ENCODE results near the gene EHMT2.

The EHMT2 gene

DNA sequence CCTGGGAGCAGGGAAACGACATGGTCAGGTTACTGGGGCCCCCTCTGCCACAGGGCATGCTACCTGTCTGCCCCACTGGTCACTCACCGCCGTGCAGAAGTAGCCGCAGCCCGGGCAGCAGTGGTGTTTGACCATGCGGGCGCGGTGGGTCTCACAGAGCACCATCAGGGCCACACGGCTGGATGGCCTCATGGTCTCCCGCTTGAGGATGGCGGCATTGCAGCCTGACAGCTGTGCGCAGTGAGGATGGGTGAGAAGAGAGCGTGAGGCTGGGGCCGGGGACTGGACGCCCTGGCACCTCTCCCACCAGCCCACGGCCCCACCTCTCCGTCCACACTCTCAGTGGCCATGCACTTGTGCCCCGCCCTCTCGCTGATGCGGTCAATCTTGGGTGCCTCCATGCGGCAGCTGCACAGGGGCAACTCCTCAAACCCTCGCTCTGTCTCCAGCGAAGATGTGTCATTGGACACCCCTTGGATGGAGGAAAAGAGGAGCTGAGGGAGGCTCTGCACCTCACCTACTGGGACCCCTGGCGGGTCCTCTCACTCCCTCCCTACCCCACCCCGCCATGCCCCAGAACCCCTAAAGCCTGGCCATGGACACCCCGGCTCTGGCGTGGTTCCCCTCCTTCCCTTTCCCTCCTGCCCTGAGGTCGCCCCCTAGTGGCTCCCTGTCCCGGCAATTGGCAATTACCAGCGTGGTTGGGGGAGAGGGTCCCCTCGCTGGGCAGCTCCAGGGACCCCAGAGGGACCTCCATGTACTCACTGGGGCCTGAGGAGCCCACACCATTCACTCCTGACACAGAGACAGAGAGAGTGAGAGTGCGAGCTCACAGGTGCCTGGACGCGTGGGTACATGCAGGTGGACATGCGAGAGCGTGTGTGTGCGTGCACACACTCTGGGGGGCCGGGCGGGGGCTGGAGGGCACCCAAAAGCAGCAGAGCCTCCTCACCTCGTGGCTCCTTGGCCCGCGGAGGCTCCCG, 8.9 kb downstream of the EHMT2 start:
- peak; percentile 72 to 76 for DNase-seq

DNA sequence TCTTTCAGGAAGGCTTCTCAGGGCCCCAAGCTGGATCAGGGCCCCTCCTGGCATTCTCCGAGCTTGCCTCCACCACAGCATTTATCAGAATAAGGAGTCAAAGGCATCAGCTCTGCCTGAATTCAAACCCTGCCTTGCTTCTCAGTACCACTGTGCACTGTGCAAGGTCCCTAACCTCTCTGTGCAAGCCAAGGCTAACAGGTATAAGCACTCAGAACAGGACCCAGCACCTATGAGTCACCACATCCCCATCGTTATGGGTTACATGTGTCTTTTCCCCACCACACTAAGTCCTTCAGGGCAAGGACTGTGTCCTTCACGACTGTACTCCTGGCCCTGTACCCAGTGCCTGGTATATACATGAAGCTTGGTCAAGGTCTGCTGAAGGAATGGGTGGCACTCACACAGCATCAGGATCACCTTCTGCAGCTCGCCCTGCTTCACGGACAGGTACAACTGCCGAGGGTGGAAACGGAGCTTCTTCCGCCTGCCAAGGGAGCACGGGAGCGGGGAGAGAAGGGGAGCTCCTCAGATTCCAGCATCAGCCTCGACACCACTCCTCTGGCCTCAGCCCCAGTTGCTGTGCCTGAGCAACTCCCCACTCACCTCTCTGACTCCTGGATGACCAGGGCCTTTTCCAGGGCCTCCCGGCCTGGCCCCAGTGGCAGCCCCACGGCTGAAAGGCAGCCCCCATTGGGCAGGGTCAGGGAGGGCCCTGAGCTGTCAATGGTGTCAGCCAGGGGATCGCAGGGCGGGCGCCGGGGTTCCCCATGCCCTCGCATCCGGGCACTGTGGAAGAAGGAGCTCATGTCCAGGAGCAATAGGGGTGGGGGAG, 10.1 kb downstream of the EHMT2 start:
- no peak for DNase-seq

DNA sequence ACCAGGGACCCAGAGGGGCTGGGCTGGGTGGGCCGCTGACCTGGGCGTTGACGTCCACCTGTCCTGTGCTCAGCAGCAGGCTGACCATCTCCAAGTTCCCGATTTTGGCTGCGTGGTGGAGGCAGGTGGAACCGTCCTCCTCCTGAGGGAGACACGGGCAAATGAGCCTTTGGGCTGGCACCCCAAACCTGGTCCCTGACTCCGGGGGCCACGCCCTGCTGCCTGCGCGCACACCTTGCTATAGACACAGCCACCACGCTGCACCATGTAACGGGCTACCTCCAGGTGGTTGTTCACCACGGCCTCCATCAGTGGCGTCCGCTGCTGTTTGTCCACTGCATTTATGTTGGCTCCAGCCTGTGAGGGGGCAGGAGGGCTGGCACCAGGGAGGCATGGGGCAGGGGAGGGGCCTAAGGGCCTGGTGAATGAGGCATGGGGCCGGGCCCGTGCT, 10.9 kb downstream of the EHMT2 start:
- no peak for DNase-seq

DNA sequence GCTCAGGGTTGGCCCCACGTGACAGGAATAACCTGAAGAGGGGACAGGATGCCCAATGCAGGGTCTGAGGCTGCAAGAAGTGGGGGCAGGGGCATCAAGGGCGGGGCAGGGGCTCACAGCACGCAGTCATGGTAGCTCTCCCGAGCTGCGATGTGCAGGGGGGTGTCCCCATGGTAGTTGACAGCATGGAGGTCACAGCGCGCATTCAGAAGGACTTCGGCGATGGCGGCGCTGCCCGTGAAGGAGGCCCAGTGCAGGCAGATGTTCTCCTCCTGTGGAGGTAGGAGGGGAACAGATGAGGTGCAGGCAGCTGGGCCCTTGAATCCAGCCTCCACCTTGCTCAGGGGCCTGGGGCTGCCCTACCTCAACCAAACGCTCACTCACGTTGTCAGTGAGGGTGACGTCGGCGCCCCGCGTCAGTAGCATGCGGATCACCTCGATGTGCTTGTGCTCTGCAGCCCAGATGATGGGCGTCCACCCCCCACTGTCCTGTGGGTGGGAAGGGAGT, 12.9 kb downstream of the EHMT2 start:
- DNase-seq, result no peak

DNA sequence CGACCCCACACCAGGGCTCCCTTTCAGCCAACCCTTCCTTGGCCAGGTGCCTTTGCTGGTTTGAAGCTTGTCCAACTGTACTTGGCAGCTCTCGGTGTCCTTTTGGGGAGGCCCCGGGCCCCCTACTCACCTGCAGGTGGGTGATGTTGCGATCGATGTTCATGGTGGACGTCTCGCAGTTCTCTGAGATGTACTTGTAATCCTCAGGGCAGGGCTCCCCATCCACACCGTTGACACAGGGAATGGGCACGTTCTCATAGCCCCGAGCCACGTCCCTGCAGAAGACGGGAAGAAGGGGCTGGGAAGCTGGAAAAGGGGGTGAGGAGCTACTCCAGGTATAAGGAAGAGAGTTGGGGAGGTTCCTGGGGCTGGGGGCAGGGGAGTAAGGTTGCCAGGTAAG, 13.8 kb downstream of the EHMT2 start:
- no peak for DNase-seq

DNA sequence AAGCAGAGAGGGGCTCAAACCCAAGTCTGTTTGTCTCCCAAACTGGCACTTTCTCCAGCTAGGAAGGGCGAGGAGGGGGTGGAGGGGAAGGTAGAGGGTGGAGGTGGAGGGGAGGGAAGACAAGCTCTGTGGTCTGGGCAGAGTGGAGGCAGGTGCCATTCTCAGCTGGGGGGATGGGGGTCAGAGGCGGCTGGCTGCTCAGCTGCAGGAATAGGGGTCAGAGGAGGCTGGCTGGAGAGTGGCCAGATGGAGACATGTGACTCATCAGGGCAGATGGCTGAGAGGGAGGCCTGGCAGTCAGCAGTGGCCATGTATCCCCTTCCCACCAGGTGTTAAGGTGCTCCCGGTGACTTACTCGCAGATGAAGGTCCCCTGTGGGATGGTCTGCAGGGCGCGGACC, 15.2 kb downstream of the EHMT2 start:
- DNase-seq, result no peak

DNA sequence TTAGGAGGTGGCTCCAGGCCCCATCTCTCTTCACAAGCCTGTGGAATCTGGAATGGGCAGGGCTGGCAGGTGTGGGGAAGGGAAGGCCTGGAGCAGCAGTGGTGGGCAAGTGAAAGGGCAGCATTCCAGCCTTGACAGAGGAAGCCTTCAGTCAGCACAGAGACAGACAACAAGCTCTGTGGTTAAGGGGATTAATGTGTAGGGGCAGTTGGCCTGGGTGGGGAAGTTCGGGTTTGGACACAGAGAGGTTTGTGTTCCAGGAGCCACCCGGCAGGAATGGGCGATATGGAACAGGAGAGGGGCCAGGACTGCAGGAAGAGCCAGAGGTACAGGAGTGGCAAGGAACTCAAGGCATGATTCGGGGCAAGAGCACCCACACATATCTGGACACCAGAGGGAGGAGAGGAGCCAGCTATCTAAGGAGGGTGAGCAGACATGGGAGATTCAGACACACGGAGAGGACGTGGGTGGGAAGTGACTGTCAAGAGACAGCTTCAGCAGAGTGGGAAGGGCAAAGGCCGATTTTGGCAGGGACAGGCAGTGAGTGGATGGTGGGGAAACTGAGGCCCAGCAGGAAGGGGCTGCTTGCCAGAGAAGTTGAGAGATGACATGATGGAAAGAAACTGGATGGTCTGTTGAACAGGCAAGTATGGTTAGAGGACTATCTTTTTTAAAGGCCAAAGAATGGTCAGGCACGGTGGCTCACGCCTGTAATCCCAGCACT, 16.2 kb downstream of the EHMT2 start:
- no peak for DNase-seq

DNA sequence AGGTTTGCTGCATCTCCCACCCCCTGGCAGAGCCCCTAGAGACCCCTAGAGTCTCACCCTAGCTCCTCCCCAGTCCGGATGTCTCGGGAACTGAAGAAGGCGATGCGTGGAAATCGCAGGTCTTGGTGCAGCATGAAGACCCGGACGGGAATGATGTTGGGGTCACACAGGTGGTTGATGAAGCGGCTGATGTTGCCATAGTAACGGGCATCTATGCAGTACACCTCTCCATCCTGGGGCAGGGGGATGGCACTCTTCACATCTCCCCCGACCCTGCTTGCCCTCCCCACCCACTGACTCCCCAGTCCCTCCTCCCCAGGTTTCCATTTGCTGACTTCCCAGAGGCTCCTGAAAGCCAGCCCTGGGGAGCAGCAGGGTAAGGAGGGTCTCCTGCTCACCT, 16.9 kb downstream of the EHMT2 start:
- DNase-seq, result no peak

DNA sequence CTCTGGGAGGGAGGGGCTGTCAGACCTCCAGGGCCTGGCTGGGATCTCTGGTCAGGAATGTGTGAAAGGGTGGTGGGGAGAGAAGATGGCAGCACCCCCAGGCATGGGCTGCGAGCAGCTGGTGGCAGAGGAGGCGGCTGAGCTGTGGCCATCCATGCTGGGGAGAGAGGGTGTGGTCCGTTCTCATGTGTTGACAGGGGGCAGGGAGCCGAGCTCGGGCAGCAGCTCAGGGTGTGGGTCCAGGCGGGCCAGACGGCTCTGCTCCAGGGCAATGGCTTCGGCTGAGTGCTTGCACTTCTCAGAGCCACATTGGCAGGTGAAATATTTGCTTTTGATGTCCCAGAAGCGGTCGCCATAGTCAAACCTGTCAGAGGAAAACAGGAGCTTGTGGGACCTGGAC, 17.6 kb downstream of the EHMT2 start:
- no peak for DNase-seq

DNA sequence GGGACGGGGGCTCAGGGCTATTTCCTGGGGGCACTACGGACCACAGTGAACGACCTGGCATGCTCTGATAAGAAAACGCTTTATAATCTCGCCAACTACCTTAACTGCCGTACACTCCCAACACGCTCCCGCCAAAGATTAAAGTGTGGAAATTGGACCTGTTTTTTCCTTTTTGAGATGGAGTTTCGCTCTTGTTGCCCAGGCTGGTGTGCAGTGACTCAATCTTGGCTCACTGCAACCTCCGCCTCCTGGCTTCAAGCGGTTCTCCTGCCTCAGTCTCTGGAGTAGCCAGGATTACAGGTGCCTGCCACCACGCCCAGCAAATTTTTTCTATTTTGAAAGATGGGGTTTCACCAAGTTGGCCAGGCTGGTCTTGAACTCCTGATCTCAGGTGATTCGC, 18.4 kb downstream of the EHMT2 start:
- no peak for DNase-seq

DNA sequence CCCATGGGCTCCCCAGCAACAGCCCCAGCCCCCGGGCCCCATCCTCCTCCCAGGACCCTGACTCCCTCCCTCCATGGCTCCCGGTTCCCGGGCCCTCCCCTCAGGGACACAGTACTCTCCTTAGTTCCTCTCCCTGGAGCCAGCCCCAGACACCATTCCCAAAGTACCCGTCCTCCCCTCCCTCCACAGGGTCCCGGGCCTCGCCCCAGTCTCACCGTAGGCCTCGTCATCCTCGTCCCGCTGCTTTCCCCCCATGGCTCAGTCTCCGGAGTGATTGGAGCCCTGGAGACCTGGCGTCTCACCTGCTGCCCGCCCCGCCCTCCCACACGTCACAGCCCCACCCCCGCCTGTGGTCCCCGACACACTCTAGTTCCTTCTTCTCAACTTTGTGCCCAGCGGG, 18.8 kb downstream of the EHMT2 start, which contains the start of gene SLC44A4:
Gene SLC44A4, minus strand, starts transcription at position 272 of the 400 bp plus-strand sequence. Its CDS starts 17 bp downstream, at position 255.
- DNase-seq, result no peak

DNA sequence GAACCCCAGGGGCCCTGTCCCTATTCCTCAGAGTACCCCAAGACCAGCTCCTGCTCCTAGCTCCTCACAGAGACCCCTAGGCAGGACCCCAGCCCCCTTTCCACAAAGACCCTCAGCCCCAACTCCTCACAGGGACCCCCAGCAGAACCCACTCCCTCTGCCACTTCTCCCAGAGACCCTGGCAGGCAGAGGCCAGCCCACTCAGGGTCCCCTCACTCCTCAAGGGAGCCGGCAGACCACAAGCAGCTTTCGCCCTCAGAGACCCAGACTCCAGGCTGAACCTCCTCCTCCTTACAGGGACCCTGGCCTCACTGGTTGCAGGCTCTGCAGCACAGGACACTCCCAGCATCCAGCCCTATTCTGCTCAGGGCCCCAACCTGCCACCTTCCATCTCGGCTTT, 19.3 kb downstream of the EHMT2 start:
- DNase-seq, result no peak

DNA sequence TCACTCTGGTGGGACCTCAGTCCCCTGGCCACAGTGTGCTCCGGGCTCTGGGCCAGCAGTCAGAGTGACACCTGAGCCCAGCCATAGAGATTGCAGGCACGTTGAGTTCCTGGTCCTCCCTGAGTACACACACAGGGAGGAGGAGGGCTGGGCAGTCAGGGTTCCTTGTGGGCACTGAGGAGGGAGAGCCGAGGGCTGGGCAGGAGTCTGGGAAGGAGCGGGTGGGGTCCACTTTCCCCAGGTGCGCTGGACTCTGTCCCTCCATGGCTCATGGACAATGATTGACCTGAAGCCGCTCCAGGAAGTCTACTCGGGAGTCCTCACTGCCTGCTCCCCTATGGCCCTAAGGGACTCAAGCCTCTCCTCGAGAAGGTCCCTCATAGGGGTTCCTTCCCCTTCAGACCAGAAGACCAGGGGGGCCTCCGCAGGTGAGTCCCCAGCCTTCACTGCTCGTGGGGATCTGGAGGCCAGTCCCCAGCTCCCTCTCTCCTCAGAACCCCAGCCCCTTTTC, 19.8 kb downstream of the EHMT2 start:
- DNase-seq, result no peak

DNA sequence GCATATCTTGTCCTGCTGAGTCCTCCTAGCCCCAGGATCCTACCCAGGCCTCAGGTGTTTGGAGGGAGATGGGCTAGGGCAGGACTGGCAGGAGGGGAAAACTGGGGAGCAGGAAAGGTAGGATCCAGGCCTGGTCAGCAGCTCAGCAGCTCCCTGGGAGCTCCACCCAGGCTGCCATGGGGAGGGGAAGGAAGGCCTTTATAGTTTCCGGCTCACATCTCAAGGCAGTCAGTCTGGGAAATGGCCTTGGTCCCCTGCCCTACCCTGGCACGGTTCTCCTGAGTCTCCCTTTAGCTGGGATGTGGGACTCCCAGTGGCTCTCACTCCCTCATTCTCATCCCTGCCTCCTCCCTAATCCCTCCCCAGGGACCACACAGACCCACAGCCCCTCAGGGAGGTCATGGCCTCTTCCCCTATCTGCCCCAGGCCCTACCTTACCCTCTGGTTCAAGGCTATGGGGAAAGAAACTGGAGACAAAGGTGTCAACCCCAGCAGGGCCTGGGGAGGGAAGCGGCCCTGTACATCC, 20.3 kb downstream of the EHMT2 start:
- no peak for DNase-seq

DNA sequence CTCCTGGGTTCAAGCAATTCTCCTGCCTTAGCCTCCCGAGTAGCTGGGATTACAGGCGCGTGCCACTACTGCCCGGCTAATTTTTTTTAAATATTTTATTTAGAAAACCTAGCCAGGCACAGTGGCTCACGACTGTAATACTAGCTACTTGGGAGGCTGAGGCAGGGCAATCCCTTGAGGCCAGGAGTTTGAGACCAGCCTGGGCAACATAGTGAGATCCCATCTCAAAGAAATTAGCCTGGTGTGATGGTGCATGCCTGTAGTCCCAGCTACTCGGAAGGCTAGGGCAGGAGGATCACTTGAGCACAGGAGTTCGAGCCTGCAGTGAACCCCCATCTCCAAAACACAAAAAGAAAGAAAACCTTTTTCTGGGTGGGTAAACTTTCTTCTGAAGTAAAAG, 21.1 kb downstream of the EHMT2 start:
- no peak for DNase-seq

DNA sequence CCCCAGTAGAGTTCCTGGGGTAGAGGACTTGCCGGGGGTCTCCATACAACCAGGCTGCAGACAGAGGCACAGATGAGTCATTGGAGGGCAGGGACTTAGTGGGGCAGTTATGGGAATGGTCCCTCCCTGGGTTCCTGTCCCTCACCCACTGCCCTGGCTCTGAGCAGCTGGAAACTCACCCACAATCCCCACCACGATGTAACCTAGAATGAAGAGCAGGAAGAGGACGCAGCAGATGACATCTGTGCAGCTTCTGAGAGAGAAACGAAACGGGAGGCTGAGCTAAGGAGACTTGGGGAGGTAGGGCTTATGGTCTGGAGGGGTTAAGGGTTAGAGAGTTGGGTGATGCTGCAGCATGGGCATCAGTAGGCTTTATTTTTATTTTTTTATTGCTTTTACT, 21.6 kb downstream of the EHMT2 start:
- no peak for DNase-seq

DNA sequence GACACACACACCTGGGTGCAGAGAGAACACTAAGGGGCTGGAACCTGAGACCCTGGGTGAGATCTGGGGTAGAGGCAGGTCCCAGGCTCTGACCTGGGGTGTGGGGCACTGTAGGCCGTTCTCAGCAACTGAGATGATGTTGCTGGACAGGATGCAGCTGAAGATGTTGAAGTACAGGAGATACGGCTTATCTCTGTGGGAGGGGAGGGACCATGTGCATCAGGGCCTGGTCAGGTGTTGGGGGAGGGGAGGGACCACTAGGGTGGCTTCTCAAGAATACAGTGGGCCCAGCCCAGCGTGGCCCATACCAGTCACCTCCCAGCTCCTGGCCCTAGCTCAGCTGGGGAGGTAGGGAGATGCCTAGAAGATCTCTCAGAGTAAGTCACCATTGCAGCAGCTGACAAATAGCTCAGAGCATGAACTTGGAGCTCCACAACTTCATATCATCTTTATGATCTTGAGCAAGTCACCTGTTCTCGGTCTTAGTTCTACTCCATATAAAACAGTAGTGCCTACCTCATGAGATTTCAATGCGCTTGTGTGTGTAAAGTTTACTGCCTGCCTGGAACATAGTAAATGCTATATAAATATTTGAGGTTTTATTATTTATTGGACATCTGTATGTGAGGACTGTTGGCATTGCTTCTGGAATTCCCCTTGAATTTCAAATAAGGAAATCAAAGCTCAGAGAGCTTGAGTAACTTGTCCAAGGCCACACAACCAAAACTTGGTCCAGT, 22.5 kb downstream of the EHMT2 start:
- DNase-seq, result no peak

DNA sequence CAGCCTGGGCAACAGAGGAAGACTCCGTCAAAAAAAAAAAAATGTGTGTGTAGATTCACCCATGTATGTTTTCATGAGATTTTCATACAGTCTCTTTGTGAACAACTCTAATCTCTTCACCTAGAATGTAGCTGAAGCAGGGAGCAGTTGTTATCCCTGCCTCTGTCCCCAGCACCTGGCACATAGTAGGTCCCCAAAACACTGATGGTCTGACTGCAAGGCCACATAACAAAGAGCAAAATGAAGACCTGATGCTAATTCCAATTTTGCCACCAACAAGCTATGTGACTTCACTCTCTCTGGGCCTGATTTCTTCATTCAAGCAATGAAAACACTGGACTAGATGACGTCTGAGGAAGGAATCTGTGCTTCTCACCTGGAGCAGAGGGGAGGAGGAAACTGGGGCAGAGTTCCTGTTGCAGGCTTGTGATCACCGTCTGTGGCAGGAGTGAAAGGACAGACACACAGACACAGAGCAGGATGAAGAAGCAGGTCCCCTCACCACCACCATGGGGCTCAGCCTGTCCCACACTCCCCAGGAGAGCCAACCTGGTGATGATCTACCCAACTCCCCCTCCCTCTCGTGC, 23.3 kb downstream of the EHMT2 start:
- DNase-seq, result no peak

DNA sequence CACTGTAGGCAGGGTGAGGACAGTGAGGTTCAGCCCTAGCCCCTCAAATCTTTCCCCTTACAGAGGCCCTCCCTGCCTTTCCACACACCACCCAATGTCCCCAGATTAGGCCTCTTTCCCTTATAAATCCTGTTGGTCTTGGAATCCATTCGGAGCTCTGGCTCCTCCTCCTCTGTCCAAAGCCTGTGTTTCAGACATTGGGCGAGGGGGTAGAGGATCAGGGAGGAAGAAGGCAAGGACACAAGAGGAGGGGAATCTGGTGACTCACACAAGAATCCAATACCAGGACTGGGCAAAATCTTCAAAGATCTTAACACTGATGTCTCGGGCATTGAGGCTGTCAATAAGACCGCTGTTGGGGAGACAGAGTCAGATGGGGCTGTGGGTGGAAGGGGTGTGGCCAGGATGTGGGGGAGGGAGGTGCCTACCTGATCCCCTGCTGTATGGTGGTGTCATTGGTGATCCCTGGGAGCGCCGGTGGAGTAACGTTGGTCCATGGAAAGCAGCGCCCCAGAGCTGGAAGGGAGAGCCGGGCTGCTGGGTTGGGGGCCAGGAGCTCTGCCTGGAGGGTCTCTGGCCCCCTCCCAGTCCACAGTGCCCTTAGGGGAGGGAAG, 26.3 kb downstream of the EHMT2 start:
- no peak for DNase-seq

DNA sequence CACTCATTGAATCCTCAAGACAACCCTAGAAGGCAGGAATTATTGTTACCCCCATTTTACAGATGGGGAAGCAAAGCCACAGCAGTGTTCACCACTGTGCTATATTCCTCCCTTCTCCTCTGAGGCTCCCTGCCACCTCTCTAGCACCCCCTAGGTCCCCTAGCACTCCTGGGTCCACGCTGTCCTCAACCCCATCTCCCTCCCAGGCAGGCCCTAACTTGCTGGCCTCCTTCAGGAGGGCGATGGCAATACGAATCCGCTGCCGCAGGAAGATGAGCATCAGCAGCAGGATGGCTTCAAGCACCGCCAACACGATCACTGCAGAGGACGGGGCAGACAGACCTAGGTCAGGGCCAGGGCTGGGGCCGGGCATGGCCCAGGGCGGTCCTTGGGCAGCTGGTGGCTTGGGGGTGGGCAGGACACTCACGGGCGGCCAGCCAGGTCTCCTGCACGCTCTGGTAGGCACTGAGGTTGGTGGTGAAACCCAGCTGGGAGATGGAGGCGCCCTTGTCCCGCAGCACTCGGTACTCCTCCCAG, 27.0 kb downstream of the EHMT2 start:
- no peak for DNase-seq
